Transverse colon (tissue), 4 donors: ENCODE data around the gene THSD4.

Experiments used
- CTCF ChIP-seq, 5 experiments: fragments of 200-600 bp in 3 of 5; fragments of 450-650 bp in 2 of 5; sonication (generic) in 3 of 5; IDR thresholded peaks; 1 replicate in 2 of 5; 2 replicates in 3 of 5; pipeline ENCODE4 v1.5.1; 2016 to 2017; ENCODE audit warnings: antibody characterized with exemption in 5 of 5, inconsistent platforms in 3 of 5, mild to moderate bottlenecking in 2 of 5, moderate library complexity in 1 of 5
- EP300 ChIP-seq: sonication (generic); formaldehyde crosslinking; IDR thresholded peaks from one replicate; pipeline ENCODE4 v1.6.1; 2017; ENCODE audit warnings: antibody characterized with exemption, low read depth
- POLR2A ChIP-seq: fragments of 450-650 bp; IDR thresholded peaks from one replicate; pipeline ENCODE4 v1.6.1; 2016; ENCODE audit warnings: antibody characterized with exemption, mild to moderate bottlenecking, moderate library complexity
- POLR2AphosphoS5 ChIP-seq, 3 donors: sonication (generic); formaldehyde crosslinking; IDR thresholded peaks; one replicate each; pipeline ENCODE4 v1.6.1; 2016; ENCODE audit warnings: antibody characterized with exemption in 3 of 3

GRCh38 chr15:71237456-71238188, 122.4 kb downstream of the THSD4 start:
- TF ChIP-seq POLR2A (no peak), CTCF (IDR thresholded peaks at IDR 0.05) (peak in 1 of 5 experiments; percentile 21), EP300 (no peak), POLR2AphosphoS5 (IDR thresholded peaks at IDR 0.05) (peak in 2 of 3 donors; percentile 58 to 75)
